ENCODE data around the gene RAD51B.
"Not testable (repeated sequence)": the region's sequence is repeated elsewhere in the genome, so short reads cannot be mapped to it uniquely, and the experiment has no call there.

RAD51B gene

GRCh38 chr14:67982711-67983608, 163.4 kb downstream of the RAD51B start:
- DNase-seq (ENCODE audit: low read depth, low spot score): no peak

DNA sequence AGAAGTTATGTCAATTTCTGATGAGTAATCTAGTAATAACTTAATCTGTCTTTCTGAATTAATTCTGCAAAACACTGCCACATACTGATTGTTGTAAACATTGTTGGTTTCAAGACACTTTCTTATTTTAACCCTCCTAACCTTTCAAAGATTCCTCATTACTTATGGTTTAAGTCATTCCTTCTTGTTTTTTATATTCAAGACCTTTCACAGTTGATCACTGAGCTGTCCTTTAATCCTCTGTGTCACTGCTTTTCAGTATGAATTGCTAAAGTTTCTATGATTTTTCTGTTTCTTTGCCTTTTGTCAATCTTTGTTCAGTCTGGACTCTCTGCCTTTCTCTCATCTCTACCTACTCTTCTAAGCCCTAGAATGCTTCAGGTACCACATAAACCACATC, 164.7 kb downstream of the RAD51B start:
- DNase-seq (ENCODE audit: low read depth, low spot score): no peak

DNA sequence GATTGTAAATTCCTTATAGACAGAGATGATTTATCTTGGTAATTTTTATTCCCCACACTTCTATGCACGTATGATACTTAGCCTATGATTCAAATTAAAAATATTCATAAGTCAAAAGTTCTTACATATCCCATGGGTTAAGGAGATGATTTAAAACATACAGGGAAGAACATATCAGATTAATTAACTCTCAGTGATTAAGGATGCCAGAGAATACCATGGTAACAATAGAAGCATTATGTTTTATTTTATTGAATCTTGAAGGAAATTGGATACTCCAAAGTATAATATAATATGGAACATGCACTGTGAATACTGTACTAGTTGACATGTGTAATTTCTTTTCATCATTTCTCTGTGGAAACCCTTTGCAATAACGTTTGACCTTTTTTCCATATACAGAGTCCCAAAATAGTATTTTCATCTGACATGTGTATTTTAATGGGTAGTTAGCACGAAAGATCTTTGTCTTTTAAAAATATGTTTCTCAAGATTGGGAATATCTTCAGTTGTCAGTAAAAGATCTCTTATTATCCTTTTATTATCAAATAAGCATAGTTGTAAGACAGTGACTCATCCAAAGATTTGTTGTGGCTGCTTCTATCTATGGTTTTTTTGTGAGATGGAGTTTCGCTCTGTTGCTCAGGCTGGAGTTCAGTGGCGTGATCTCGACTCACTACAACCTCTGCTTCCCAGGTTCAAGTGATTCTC, 166.7 kb downstream of the RAD51B start:
- no peak for DNase-seq (ENCODE audit: low read depth, low spot score)

GRCh38 chr14:67987606-67988005, 168.0 kb downstream of the RAD51B start:
- DNase-seq (ENCODE audit: low read depth, low spot score): no peak

GRCh38 chr14:67988210-67988609, 168.6 kb downstream of the RAD51B start:
- not testable (repeated sequence) for DNase-seq (ENCODE audit: low read depth, low spot score)

DNA sequence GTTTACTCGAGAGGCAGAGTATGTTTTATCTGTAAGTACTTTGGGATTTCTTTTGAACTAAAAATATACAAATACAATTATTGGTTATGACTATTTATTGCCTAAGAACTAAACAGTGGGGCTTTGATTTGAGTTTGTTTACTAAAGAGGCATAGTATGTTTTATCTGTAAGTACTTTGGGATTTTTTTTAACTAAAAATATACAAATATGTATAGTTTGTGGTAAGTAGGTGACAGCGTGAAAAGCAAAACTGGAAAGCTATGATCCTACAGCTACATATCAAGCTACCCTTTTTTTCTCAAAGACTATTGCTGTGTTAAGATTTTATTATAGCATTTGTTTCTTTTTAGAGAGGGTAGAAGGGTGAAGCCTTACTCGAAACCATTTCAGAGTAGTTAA, 171.0 kb downstream of the RAD51B start:
- DNase-seq (ENCODE audit: low read depth, low spot score): no peak

- DNase-seq (ENCODE audit: low read depth, low spot score): no peak
Measured at GRCh38 chr14:67994531-67994930, 175.0 kb downstream of the RAD51B start.

GRCh38 chr14:67996235-67996634, 176.7 kb downstream of the RAD51B start:
- DNase-seq (ENCODE audit: low read depth, low spot score): no peak

DNA sequence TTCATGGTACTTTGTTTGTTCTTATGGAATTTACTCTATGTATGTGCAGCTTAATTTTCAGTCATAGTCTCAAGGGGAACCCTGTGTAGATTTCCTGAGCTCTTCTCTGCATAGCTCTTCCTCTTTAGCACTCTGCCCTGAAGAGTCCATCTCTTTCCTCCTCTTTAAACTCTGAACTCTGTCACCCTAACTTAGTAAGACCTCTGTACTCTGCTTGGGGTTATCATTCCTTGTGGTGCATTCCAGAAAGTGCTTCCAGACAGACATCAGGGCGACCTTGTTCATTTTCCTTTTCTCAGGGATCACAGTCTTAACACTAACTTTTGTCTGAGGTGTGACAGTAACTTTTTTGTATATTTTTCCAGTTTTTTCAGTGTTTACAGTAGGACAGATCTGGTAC, 179.3 kb downstream of the RAD51B start:
- DNase-seq (ENCODE audit: low read depth, low spot score): no peak

DNA sequence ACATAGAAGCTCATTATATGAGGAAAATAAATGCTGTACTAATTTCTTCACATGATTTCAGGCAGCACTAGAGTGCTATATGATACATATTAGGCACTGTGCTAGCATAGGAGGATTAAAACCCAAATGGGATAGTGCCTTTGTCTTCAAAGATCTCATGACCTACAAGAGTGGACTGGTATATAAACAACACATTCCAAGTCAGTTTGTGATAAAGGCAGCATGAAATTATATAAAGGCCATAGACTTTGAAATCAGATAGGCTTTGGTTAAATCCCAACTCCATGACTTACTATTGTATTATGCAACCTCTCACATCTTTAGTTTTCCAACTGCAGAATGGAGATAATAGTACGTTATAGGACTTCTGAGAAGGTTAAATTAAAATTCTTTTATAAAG, 179.7 kb downstream of the RAD51B start:
- DNase-seq (ENCODE audit: low read depth, low spot score): no peak

GRCh38 chr14:67999705-68000384, 180.3 kb downstream of the RAD51B start:
- DNase-seq (ENCODE audit: low read depth, low spot score): no peak

DNA sequence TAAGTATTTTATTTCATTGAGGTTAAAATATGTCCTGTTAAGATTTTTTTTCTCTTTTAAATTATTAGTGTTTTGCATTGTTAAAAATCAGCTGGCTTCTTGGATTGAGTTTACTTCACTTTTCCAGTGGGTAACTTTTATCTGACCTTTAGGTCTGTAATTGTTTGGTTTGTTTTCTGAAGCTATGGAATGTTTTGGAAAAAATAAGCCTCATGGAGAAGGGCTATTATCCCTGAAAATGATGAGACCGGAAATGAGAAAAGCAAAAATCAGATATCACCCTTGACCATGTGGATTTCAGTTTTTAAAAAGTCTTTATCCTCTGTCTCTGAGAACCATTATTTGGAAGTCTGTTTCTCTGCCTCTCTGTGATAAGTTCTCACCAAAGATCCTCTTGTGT, 180.9 kb downstream of the RAD51B start:
- DNase-seq (ENCODE audit: low read depth, low spot score): no peak

DNA sequence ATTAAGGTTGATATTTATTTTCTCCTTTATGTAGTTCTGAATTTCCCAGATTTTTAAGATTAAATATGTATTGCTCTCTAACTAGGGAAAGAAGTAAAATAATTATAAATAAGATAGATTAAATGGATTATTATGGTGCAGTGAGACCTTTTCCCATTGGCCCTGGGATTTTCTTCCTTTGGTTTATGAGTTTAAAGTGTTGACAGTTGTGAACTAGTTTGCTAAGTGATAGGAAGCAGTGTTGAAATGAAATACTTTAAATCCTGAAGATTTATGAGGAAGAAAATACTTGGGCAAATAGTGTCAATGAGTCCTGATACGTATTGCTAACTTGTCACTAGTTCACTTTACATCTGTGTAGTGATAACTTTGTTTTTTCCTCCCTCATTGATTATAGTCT, 188.9 kb downstream of the RAD51B start:
- no peak for DNase-seq (ENCODE audit: low read depth, low spot score)

- DNase-seq (ENCODE audit: low read depth, low spot score): no peak
Measured at GRCh38 chr14:68011406-68012028, 191.9 kb downstream of the RAD51B start.

GRCh38 chr14:68012871-68013270, 193.3 kb downstream of the RAD51B start:
- DNase-seq (ENCODE audit: low read depth, low spot score): no peak

DNA sequence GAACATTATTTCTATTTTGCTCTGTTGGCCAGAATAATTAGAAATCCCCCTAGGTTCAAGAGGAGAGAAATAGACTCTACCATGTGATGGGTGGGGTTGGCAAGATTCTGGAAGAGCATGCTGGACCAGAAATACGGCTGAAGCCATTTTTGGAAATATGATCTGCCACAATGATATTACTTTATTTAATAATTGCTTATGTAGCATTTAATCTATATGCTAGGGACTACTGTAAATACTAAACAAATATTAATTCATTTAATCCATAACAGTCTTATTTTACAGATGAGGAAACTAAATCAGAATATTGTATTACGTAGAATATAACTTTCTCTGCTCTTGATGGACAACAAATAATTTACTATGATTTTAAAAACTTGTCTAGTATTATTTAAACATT, 193.7 kb downstream of the RAD51B start:
- DNase-seq (ENCODE audit: low read depth, low spot score): no peak

DNA sequence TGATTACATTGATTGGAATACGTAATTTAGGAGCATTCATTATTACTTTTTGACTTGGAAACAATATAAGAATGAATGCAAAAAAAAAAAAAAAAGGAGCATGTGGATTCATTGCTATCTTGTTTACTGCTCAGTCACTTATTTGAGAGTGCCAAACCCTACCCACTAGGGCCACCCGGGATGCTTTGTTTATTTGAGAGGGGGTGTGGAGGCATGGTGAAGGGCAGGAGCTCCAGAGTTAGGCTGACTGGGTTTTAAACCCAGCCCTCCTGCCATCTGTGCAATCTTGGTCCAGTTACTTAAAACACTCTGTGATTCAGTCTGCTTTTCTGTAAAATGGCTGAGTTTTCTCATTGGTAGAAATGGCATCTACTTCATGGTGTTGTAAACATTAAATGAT, 195.2 kb downstream of the RAD51B start:
- no peak for DNase-seq (ENCODE audit: low read depth, low spot score)

DNA sequence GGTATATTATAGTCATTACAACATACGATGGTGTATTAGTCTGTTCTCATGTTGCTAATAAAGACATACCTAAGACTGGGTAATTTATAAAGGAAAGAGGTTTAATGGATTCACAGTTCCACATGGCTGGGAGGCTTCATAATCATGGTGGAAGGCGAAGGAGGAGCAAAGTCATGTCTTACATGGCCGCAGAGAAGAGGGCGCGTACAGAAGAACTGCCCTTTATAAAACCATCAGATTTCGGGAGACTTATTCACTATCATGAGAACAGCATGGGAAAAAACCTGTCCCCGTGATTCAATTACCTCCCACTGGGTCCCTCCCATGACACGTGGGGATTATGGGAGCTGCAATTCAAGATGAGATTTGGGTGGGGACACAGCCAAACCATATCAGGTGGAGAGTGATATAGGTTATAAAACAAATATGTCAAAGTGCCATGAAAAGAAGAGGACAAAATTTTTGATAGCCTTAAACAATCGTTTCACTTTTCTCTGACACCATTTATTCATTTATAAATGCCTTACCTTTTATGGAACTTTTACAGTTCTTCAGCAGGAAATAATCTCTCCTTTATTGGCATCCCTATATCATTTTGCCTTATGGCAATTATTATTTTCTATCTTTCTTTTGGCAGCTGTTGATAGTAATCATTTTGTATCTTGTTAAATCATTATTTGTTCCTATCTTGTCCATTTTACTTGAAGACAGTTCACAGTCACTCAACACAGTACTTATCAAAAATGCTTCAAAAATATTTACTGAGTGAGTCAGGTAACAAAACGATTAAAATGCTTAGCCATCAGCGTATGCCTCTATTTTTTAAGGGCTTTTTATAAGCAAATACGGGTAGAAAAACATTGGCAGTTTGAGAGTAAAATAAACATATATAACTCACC, 196.0 kb downstream of the RAD51B start:
- DNase-seq (ENCODE audit: low read depth, low spot score): no peak

DNA sequence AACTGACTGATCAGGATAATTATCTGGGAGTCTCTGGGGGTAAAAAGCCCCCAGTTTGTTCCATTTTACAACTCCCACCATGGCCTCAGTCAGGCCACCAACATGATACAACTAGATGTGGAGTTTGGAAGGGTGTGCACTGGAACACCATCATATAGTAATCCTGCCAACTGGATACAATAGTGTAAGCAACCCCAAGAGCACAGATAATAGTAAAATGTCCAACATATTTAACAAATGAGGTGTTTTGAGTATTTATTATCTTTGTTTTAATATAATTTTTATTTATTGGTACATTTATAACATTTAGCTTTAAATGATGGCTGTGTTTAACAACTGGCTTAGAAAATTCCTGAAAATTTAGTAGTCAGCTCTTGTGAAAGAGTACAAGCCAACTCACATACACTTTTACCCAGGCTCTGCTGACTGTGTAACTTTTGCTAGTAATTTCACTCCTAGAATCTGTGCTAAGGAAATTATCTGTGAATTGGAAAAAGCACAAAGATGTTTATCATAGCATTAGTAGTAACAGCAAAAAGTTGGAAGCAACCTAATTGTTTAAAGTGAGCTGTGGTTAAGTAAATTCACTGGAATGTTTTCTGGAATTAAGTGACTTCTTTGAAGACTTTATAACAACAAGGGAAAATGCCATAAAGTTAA, 196.8 kb downstream of the RAD51B start:
- no peak for DNase-seq (ENCODE audit: low read depth, low spot score)

- no peak for DNase-seq (ENCODE audit: low read depth, low spot score)
Measured at GRCh38 chr14:68018598-68018997, 199.0 kb downstream of the RAD51B start.

Data from iPS DF 19.7 (cell line).